GM20000 (cell line): Measurements from ENCODE around the gene LRRTM2.

Experiments
- DNase-seq: peaks from one replicate; pipeline ENCODE4 v3.0.0; 2012; ENCODE audit warnings: low spot score
- TF ChIP-seq, protein P1 (sequence below): IDR thresholded peaks from 2 replicates; pipeline ENCODE4 v1.5.1; 2012; ENCODE audit warnings: mild to moderate bottlenecking, control low read depth; ENCODE audit errors: extremely low read depth, missing control alignments

LRRTM2 gene

DNA sequence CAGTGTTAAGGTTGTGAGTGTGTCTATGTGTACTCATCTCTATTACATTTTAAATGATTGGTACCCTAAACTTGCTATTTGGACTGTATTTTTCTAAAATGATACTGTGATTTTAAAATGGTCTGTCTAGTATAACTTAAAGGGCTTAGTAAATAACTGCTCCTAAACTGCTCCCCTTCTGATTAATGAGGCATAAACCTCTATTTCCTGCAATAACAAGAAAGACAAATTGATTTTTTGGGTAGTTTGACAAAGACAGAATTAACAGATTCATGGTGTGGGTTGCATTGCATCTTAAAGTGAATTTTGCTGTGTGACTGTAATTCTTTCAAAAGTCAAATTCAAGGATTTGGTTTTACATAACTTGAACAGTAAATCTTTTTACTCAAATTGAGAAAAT is 8.1 kb upstream of the LRRTM2 start:
- DNase-seq = no peak
- TF ChIP-seq, protein P1, sequence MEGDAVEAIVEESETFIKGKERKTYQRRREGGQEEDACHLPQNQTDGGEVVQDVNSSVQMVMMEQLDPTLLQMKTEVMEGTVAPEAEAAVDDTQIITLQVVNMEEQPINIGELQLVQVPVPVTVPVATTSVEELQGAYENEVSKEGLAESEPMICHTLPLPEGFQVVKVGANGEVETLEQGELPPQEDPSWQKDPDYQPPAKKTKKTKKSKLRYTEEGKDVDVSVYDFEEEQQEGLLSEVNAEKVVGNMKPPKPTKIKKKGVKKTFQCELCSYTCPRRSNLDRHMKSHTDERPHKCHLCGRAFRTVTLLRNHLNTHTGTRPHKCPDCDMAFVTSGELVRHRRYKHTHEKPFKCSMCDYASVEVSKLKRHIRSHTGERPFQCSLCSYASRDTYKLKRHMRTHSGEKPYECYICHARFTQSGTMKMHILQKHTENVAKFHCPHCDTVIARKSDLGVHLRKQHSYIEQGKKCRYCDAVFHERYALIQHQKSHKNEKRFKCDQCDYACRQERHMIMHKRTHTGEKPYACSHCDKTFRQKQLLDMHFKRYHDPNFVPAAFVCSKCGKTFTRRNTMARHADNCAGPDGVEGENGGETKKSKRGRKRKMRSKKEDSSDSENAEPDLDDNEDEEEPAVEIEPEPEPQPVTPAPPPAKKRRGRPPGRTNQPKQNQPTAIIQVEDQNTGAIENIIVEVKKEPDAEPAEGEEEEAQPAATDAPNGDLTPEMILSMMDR = no peak

DNA sequence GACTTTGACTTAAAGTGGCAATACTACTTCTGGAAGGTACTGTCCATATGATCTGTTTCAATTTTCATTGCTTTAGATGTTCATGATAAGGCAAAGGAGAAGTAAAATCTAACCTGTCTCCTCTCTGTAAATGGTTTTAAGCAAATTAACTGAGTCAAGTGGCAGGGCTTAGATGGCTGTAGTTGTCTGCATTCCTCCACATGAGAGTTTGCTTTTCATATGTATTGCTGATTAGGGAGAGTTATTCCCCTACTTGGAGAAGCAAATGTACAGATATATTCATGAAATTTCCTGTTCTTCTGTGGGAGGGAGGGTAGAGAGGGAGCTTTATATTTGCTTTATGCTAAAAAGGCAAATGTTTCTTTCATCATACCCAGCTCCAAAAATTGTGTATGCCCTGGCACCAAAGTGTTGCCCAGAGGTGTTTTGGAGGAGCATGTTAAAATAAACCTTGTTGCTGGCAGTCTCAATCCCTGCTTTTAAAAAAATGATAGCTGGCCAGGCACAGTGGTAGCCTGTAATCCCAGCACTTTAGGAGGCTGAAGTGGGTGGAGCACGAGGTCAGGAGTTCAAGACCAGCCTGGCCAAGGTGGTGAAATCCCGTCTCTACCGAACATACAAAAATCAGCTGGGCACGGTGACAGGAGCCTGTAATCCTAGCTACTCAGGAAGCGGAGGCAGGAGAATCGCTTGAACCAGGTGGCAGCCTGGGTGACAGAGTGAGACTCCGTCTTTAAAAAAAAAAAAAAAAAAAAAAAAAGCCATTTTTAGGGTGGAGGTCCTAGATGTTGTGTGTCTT is 3.5 kb upstream of the LRRTM2 start:
- TF ChIP-seq, protein P1 = no peak
- DNase-seq = no peak

DNA sequence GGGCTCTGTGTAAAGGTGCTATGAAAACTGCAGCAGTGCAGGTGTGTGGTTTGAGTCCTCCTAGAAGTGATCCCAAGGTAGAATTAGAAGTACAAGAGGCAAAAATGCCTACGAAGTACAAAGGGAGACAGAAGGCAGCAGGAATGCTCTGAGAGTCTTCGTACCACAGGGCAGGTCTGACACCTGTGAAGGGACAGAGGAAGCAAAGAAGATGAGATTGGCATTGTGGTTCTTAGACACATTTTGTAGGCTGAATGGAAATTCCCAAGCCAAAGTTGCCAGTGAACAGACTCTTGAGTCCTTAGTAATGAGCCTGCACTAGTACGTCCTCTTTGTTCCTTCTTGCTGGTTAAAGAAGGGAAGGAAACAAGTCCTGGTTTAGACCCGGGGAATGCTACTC is 1.7 kb upstream of the LRRTM2 start:
- DNase-seq = no peak
- TF ChIP-seq, protein P1 = no peak

DNA sequence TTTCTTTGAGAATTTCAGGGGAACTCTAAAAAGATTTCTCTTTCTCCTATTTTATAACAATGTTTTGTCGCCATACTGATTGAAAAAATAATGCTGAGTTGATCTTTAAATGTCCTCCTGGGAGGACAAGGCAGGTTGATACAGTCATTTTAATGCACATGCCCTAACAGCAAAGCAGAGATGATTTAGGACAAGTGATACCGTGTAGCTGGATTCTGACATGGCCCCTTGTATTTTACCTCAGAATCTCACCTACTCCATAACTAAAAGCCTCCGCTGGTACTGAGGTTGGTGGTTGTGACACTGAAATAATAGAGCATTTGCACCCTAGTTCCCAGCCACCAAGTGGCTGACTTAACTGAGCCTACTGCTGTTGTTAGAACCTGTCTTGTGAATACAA is 811 bp upstream of the LRRTM2 start:
- TF ChIP-seq, protein P1 = no peak
- DNase-seq = no peak

DNA sequence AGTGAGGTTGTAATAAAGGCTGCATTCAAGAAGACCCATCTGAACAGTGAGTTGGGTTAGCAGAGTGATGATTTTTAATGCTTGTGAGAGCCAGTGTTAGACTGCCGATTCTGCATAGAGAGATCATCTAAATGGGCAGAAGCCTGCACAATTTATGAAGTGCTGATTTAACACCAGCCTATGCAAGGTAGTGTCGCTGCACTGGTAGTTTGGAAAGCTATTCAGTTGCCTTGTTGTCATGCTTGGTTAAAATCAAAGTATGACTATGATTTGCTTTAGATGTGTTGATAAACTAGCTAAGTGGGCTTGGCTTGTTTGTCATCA is 379 bp upstream of the LRRTM2 start:
- no peak for DNase-seq

DNA sequence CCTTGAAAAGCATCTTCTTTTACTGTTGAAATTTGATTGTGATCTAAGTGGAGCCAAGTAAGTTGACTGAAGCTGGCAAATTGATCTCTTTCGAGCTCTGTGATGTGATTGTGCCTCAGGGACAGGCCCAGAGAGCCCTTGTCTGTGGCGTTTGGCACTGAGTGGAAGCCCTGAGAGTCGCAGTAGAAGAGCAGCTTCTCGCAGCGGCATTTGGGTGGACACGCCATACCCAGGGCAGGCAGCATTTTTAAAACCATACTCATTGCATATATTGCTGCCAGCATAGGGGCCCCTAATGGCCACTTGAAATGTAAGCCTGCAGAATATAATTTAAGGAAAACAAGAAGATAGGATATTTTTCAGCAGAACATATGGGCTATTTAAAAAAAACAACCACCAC is 894 bp downstream of the LRRTM2 start:
- DNase-seq = no peak
- TF ChIP-seq, protein P1 = no peak

More for the DNA sequence above, 379 bp upstream of the LRRTM2 start:
- TF ChIP-seq, protein P1 = no peak

DNA sequence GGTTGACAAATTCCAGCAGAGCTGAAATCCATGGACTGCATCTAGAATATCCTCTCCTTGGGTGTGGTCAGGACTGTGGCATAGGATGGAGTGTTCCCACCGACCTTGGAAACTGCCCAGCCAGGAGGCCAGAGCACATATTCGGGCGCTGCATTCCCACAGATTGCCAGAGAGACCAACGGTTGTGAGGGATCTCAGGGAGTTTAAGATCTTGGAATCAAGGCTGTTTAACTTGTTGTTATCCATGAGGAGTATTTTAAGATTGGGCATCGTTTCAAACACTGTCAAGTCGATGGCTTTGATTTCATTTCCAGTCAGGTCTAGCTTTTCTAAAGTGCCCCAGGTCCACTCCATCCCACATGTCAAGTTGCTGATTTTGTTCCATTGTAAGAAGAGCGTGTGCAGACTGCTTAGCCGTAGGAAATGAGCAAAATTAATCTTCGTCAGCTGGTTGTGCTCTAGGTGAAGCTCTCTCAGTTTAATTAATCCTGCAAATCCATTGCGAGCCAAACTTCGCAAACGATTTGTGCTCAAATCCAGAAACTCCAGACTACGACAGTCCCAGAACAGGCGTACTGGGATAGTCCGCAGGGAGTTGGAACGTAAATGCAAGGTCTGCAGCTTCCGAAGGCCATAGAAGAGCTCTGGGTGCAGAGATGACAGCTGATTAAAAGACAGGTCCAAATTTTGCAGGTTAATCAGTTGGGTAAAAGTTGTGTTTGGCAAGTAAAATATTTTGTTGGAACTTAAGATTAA is 1.5 kb downstream of the LRRTM2 start:
- no peak for DNase-seq

More for the DNA sequence above, 1.5 kb downstream of the LRRTM2 start:
- TF ChIP-seq, protein P1 = no peak
